Astrocyte of the spinal cord (primary cell): ENCODE results near the gene TMED10.
"Not testable (repeated sequence)": the region's sequence is repeated elsewhere in the genome, so short reads cannot be mapped to it uniquely, and the experiment has no call there.

ENCODE experiments used
- DNase-seq: peaks from one replicate; pipeline ENCODE4 v3.0.0; 2011; ENCODE audit warnings: low read depth, low spot score
- H3K4me3 ChIP-seq: 2 replicates; pipeline ENCODE4 v1.5.1; 2011; ENCODE audit warnings: low read depth, mild to moderate bottlenecking, low read length, moderate library complexity
- in situ Hi-C: cut with HindIII; loops from 2 replicates; pipeline ENCODE4 v1.10.0; 2017; ENCODE audit warnings: low sequenced_read_pairs
- TF ChIP-seq, protein P1 (sequence below): IDR thresholded peaks from 2 replicates; pipeline ENCODE4 v1.5.1; 2012; ENCODE audit warnings: low read depth, mild to moderate bottlenecking, low read length, inconsistent platforms

Gene TMED10

DNA sequence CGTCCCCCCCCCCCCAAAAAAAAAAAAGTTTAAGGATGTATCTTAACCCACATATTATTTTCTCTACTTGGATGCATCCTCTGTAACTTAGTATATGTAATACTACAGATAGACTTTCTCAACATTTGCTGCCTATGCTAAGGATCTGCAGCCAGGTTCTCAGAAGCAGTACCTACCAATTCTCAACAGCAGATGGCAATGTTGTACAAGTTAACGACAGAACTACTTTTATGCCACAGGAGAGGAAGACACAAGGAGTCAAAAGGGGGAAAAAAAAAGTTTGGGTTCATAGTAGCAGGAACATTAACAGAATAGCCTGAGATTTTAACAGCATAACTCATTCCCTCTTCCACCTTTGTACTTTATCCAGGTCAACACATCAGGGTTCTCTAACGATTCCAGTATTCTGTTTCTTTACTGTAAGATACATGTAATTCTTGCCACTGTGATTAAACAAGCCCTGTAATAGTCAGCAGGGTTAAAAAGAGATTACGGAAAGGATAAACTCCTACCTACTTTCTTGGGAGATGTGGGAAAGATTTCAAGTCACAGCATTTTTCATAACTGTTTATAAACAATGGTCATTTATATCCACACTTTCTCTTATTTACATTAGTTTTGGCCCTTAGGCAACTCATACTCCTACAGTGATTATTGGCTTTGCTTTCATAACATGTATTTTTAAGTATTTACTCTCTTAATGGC is 43.9 kb downstream of the TMED10 start:
- in situ Hi-C loops, result no loop called here
- DNase-seq, result peak; percentile 75
- no peak overlapping the region for H3K4me3 ChIP-seq
- TF ChIP-seq, protein P1, sequence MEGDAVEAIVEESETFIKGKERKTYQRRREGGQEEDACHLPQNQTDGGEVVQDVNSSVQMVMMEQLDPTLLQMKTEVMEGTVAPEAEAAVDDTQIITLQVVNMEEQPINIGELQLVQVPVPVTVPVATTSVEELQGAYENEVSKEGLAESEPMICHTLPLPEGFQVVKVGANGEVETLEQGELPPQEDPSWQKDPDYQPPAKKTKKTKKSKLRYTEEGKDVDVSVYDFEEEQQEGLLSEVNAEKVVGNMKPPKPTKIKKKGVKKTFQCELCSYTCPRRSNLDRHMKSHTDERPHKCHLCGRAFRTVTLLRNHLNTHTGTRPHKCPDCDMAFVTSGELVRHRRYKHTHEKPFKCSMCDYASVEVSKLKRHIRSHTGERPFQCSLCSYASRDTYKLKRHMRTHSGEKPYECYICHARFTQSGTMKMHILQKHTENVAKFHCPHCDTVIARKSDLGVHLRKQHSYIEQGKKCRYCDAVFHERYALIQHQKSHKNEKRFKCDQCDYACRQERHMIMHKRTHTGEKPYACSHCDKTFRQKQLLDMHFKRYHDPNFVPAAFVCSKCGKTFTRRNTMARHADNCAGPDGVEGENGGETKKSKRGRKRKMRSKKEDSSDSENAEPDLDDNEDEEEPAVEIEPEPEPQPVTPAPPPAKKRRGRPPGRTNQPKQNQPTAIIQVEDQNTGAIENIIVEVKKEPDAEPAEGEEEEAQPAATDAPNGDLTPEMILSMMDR, result peak; percentile 65

DNA sequence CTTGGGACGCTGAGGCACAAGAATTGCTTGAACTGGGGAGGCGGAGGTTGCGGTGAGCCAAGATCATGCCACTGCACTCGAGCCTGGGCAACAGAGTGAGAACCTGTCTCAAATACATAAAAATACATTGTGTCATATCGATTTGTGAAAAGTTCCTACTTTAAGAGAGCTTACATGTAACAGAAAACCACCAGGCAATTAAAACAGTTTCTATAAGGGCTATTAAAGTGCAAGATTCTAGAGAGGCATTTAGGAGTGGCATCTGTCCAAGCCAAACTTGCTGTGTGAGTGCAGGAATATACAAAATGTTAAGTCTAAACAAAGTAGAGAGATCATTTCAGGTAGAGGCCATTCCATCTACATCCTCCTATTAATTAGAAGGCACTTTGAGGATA is 47.8 kb downstream of the TMED10 start:
- TF ChIP-seq, protein P1, result no peak
- in situ Hi-C loops, result loop anchor here (10.0 kb wide), 1 partner anchor 176 kb away; no protein-coding TSS in a partner anchor
- no peak overlapping the region for H3K4me3 ChIP-seq
- no peak for DNase-seq

DNA sequence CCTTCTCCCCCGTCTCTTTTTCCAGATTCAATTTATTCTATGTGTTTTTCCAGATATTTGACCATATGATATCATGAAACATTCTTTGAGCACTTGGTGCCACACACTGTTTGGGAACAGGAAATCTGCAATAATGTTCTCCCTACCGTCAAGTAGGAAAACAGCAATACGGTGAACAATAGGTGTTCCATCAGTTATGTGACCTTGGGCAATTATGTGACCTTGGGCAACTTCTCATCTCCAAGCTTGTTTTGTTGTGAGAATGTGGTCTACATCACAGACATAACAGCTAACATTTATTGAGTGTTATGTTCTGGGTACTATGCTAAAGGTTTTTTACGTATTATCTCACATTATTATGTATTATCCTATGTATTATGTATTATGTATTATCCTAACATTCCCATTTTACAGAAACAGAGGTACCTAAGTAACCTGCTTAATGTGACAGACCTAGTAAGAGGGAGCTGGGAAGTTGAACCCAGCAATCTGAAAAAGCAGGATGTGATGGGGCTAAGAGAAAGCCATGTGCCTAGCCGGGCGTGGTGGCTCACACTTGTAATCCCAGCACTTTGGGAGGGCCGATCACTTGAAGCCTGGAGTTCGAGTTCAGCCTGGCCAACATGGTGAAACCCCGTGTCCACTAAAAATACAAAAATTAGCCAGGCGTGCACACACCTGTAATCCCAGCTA is 48.4 kb downstream of the TMED10 start:
- H3K4me3 ChIP-seq, result peak overlapping the region; percentile 53
- no peak for DNase-seq
- TF ChIP-seq, protein P1, result no peak
- in situ Hi-C loops, result loop anchor here (10.0 kb wide), 1 partner anchor 177 kb away; no protein-coding TSS in a partner anchor

DNA sequence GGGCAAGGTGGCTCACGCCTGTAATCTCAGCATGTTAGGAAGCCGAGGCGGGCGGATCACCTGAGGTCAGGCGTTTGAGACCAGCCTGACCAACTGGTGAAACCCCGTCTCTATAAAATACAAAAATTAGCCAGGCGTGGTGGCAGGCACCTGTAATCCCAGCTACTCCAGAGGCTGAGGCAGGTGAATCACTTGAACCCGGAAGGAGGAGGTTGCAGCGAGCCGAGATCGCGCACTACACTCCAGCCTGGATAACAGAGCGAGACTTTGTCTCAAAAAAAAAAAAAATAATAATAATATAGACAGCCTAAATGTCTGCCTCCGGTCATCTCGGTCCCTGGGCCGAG is 49.0 kb downstream of the TMED10 start:
- not testable (repeated sequence) for DNase-seq
- in situ Hi-C loops, result loop anchor here (10.0 kb wide), 1 partner anchor 177 kb away; no protein-coding TSS in a partner anchor
- peak overlapping the region; percentile 53 for H3K4me3 ChIP-seq

DNA sequence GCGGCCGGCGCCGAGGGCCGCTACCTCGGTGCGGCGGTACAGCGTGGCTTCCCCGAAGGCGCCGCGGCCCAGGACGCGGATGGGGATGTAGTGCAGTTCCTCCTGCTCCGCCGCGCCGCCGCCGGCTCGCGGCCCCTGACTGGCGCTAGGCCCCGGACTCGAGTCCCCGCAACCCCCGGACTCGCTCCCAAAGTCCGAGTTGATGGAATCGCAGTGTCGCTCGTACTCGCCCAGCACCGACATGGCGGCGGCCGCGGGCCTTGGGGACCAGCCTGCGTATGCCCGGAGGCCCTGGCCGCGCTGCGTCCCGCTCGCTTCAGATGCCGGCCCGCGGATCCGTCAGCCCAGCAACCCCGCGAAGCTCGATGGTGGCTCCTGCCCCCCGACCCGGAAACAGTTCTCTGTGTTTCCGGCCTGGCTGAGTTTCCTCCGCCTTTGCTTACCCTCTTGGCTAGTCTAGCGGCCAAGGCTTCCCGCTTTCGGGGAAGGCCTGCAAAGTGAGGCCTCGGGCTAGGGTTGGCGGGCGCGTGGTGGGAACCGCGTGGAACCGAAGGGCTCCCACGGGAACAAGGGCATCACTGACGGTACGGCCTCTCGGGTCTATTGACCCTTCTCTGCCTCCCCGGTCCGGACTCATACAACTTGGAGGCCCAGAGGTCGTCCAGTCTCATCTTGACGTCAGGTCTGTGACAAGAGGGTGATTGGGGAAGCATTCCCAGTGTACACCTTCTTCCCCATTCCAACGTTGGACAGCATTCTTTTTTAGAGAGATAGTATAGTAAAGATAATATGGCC is 49.5 kb downstream of the TMED10 start, which contains the start of gene NEK9:
Gene NEK9 (minus strand): TSS at position 370 of the 795 bp plus-strand sequence. CDS start 127 bp downstream, at position 243.
- peak; percentile 86 for DNase-seq
- H3K4me3 ChIP-seq, result peak within 1 kb of the TSS; percentile 53
- in situ Hi-C loops, result loop anchor here (10.0 kb wide), 1 partner anchor 178 kb away; no protein-coding TSS in a partner anchor
- TF ChIP-seq, protein P1, result no peak

DNA sequence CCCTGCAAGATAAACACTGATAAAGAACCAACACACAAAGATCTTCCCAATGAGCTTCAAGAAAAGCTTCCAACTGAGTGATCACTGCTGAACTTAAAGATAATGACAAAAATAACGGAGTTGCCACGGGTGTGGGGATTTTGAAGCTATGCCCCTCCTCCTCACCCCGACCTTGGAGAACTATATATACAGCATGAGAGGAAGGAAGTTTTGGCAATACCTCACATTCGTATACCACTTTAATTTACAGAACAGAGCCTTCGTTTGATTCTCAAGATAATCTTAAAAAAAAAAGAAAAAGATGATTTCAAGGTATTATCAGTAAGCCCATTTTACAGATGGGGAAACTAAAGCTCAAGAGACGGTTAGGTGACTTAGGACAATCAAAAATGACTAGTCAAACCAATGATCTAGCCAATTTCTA is 50.3 kb downstream of the TMED10 start:
- peak; percentile 20 for DNase-seq
- in situ Hi-C loops, result loop anchor here (10.0 kb wide), 1 partner anchor 179 kb away; no protein-coding TSS in a partner anchor
- TF ChIP-seq, protein P1, result no peak
- H3K4me3 ChIP-seq, result peak overlapping the region; percentile 53
